ENCODE measurements around the gene CDYL2.

Gene CDYL2

DNA sequence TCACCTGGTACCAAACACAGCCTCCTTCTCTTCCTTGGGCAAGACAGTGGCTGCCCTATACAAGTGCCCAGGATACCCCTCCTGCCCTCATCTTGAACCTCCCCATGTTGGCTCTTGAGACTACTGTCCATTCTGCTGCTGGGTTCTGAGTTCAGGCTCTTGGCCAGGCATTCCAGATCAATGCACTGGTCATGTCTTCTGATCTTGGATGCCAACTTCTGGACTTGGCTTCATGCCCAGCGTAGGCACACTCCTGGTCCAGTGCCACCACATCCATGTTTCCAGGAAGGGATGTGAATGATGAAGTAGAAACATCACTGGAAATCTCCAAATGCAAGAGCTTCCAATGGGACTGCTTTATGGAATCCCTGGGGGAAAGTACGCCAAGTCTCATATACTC is 212.1 kb downstream of the CDYL2 start:
- no peak for DNase-seq (ENCODE audit: low spot score)

DNA sequence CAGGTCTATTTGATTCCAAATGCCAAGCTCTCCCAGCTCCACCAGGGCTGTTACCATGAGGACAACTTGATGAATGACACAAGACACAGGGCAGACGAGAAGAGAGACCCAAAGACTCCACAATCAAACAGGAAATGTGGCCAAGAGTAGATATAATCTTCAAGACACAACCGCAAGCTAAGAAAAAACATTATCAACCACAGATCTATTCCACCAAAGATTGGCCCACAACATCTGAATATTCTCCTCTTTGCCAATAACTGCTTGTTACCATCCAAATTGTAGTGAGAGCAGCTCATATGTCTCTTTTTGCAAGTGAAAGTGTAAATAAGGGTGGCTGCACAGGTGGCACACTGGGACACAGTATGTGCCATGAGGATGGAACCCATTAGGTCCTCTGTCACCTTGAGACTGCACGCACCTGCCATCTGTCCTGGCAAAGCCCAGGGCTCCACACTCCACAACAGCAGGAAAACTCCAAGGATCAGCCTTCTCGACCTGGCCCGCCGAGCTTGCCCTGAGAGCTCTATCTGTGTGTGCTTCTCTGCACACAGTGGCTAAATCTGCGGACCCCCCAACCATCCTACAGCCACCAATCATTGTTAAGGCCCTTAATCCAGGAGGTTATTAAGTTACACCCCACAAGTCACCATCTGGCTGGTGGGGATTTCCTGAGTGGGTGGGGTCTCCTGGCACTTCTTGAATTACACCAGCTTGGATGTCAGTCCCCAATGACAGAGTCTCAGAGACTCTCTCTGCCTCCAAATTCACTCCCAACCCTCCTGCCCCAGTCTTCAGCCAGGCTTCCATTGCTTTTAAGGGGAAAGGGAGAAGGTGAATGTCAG is 213.1 kb downstream of the CDYL2 start:
- no peak for DNase-seq (ENCODE audit: low spot score)

DNA sequence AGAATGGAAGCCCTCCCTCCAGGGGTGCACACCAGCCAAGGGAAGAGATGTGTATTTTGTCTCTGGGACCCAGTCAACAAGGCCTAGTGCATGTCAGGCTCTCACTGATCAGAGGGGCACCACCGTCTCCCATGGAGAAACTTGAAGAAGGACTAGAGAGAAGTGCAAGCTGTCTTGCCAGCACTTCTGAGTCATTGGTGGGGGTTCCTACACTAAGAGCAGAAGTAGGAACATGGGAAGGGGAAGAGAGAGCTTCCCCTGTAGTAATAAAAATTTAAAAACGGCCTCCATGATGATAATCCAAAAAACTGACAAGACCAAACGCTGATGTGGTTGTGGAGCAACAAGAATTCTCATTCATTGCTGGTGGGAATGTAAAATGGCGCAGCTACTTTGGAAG is 217.3 kb downstream of the CDYL2 start:
- no peak for DNase-seq (ENCODE audit: low spot score)

DNA sequence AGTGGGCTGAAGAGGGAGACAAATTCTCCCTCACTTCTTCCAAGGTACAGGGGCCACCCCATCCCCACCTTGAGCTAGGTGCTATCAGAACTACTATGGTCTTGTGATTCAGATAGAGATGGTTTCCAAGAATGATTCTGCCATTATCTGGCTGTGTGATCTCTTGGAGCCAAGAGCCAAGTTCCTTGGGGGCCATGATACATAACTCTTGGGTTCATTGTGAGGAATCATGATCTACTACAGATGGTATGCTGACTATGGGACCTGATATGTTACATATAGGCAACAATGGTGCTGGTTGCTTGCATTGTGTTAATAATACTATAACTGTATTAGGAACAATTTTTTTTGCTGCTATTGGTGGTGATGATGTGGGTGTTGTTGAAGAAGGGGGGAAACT is 217.9 kb downstream of the CDYL2 start:
- no peak for DNase-seq (ENCODE audit: low spot score)

DNA sequence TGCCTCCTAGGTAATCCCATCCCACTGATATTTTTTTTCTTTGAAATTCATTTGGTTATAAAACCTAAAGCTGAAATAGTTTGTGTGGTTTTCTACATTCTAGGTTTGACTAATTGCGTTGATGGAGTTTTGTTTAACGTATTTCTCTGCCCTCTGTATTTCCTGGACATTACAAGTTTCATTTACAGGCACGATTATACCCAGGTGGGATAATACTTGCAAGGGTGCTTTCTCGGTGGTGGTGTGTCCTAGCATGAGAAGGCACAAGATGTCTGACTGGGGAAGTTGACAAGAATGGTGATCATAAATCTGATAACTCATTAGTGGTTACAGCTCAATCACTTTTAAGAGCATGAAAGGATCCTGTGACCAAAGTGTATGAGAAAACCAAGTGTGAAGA is 218.6 kb downstream of the CDYL2 start:
- no peak for DNase-seq (ENCODE audit: low spot score)

DNA sequence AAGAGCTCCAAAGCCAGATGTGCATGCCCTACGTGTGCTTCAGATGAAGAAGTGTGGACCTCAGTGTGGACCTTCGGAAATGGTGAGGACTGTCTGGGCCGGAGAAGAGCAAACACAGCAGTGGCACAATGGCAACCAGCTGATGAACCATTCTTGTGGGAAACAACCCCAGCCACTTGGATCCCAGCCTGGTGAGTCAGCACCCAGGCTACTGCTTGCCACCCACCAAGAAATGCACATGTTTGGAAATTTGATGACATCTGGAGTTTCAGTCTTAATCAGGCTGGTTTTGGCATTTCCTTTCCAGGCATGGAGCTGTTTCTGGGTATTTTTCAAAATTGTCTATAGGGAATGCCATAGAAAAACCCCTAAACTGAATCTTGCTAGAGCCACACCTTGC is 220.9 kb downstream of the CDYL2 start:
- DNase-seq (ENCODE audit: low spot score): peak; percentile 60

DNA sequence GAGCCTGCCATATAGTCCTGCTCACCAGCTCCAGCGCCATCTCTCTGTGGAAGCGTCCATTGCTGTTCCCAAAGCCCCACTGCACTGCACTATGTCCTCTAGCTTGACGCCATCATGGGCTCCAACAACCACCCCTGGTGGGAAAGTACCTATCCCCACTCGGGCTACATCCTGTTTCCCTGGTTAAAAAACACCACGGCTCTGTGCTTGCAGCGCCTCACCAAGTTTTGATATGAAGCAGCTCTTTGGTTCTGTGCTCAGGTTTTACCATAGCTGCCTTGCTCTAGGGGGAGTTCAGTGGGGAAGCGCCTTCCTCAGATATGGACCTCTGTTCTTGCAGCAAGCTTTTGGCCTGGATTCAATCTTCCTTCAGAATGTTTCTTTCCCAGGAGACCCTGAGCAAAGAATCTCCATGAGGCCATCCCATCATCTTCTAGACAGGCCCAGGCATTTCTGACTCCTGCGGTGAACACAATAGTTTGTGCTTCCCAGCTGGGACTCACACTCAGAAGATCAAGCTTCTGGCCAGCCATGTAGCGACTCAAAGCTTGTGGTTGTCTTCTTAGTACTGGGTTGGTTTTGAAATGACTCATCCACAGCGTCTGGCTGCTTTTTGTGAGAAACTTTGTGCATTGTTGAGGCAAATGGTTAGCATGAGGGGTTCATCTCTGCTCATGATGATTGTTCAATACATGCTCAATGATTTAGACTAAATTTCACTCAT is 224.1 kb downstream of the CDYL2 start:
- peak; percentile 12 for DNase-seq (ENCODE audit: low spot score)

DNA sequence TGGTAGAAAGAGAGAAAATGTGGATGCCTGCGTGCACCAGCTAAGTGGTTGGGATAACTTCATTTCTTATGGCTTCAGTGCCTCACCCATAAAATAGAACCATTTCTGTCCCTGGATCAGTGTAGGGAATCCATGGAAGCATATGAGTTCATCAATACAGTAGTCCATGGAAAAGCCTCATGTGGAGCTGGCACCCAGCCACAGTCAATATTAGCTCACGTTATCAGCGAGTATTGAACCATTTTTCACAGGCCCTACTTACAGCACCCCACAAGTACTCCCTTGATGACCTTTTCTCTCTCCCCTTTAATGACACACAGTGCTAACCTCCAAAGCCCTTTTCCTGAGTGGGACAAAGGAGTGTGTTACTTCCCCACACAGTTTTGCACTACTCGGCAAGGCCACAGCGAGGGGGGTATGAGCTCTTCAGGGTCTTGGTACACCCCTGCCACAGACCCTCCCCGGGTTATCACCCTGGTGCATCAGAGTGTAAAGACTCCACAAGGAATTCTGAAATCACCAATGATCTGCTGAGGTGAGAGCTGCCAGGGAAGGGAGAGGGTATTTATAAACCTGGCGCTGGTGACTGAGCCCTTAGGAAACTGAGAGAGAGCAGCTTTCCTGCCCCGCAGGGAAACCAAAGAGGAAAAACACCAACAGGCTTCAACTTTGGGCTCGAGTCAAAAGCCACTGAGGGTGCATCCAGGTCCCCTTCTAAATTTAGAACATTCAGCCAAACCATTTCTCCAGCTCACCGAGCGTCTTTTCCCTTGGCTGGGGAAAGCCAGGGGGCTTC is 226.7 kb downstream of the CDYL2 start:
- DNase-seq (ENCODE audit: low spot score): no peak

DNA sequence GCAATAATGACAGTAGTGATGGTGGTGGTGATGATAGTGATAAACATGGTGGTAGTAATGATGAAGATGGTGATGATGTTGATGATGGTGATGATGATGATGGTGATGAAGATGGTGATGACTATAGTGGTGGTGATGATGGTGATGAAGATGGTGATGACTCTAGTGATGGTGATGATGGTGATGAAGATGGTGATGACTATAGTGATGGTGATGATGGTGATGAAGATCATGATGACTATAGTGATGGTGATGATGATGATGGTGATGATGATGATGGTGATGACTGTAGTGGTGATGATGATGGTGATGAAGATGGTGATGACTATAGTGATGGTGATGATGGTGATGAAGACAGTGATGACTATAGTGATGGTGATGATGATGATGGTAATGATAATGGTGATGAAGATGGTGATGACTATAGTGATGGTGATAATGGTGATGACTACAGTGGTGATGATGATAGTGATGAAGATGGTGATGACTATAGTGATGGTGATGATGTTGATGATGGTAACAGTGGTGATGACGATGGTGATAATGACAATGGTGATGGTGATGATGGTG is 228.0 kb downstream of the CDYL2 start:
- no peak for DNase-seq (ENCODE audit: low spot score)

DNA sequence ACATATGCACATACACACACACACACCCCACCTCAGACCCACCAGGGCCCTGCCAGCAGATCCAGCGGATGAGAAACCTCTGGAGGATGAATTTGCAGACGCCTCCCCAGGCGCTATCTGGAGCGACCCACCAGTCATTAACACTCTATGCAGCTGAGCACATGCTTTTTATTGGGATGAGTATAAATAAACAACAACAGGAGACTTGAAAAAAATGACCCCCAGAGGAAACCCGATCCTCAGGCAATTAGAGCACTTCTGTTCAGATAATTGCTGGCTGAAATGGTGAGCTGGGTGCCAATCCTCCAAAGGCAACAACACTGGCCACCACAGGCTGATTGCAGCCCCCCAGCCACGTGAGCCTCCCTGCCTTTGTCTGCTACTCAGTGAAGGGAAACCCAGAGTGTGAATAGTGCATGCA is 230.7 kb downstream of the CDYL2 start:
- DNase-seq (ENCODE audit: low spot score): no peak

DNA sequence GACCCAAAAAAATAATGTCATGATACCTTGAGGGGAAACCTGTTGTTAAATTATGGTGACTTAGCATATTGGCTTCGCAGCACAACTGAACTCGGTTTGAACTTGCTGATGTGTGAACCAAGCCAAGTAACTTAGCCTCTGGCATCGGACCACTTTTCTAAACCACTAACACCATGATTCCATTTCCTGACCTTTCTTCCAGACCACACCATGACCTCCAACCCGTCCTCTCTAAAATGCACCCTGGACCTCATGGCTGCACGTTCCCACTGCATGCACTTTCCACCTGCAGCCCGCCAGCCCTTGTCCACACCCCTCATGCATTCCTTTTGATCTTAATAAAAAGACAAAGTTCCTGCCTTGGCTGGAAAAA is 234.3 kb downstream of the CDYL2 start:
- DNase-seq (ENCODE audit: low spot score): no peak

DNA sequence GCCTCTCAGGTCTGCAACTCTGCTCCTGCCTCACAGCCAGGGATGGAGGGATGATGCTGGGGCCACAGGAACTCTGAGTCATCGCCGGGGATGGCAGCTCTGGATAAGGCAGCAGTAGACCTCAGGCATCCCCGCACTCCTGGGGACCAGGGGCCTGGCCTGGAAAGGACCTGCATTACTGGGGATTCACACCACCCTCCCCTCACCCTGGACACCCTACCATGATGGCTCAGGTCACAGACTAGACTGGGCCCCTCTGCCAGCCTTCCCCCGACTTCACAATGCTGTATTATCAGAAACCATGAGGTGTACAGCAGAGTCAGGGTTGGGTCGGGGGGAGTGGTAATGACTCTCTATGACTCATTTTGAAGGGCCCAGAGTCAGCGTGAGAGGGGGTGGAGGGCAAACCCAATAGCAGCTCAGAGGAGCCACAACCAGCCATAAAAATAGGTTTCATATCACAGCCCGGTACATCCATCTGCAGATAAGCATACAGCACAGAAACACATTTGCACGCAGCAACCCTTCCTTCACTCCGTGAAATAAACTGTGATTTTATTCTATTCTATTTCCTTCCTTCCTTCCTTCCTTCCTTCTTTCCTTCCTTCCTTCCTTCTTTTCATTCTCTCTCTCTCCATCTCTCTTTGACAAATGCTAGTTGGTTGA is 234.8 kb downstream of the CDYL2 start:
- peak; percentile 17 for DNase-seq (ENCODE audit: low spot score)

DNA sequence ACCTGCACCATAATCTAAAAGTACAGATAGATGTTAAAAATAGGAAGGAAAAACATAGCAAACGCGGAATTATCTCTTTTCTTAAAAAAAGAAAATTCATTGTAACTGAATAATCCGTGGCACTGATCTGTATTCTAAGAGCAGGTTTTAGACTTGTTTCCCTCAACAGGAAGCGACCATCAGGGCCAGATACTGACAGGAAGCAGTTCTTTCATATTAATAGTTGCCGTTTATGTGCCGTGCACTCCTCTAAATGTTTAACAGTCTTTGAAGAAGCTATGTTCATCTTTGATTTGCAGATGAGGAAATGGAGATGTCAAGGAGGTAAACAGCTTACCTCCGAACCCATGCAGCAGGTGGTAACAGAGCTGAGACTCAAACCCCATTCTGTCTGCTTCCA is 240.0 kb downstream of the CDYL2 start:
- DNase-seq (ENCODE audit: low spot score): no peak

DNA sequence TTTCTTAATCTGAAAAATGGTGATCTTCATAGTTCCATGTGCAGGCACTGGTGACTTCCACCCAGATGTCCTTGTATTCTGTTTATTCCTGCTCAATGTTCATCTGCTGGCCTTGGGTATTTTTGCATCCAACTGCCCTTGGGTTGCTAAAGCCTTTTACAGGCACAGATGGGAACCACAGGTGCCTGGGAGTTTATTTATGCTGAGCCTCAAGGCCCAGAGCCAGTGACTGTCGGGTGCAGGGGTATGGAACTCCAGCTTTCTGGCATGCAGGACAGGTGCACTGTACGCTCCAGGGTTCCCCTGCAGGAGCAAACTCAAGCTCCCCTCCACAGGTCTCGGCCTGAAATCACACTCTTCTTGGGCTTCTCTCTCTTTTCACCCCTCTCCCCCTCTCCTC is 241.3 kb downstream of the CDYL2 start:
- DNase-seq (ENCODE audit: low spot score): no peak

DNA sequence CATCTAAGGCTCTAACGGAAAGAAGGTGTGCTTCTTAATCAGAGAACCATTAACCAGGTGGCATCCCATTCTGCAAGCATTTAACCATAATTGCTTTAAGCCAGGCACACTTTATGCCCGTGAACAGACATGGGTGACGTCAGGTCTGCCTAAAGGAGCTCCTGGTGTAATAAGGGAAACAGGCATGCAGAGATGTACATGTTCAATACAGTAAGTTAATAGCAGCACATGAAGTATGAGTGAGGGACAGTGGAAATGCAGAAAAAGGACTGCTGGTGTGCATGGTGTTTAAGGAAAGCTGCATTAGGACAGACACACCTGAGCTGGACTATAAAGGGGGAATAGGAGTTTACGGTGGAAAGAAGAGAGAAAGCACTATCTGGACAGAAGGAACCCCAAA is 245.0 kb downstream of the CDYL2 start:
- DNase-seq (ENCODE audit: low spot score): no peak

DNA sequence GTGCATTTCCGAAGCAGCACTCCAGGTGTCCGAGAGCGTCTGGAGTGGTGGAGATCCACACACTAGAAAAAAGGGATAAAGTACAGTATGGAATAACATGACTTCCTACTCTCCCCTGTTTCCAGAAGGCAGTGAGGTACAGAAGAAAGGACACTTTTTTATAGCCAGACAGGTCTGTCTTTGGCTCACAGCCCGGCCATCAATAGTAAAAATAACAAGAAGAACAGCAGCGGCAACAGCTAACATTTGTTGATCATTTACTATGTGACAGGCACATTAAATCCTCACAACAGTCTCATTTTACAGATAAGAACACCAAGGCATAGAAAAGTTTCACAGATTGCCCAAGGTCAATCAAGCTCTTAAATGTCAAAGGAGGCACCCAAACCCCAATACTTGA is 247.4 kb downstream of the CDYL2 start:
- DNase-seq (ENCODE audit: low spot score): no peak

DNA sequence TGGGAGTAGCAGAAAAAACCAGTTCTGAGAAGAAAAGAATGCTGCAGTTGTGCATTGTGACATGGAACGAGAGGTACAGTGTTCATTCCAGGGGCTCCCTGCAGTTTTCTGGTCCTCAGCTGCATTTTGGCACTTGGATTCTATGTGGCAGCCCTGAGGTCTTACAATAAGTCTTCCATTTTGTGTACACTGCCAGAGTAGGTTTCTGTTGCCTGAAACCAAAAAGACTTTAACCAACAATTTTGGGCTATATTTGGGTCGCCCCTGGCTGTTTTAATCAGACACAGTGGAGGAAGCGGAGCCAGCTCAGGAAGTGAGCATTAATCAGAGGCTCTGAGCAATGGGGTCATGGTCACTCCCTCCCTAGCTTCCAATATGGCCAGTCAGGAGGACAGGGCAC is 247.9 kb downstream of the CDYL2 start:
- DNase-seq (ENCODE audit: low spot score): no peak

DNA sequence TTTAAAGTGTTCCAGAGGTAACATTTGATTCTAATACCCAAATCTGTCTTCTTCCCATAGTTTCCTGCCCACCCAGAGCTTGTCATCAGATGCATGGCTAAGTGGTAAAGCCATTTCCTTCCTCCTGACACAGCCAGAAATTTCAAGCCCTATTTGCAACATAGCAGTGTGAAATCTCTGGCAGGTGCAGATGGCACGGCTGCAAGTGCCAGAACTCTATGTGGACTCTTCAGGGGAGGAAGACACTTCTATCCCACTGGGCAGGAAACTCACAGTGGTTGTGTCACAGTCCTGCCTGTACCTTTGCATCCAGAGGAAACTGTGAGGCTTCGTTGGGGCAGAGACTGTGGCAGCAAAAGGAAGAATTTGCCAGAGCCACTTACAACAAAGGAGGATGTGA is 250.4 kb downstream of the CDYL2 start:
- no peak for DNase-seq (ENCODE audit: low spot score)

DNA sequence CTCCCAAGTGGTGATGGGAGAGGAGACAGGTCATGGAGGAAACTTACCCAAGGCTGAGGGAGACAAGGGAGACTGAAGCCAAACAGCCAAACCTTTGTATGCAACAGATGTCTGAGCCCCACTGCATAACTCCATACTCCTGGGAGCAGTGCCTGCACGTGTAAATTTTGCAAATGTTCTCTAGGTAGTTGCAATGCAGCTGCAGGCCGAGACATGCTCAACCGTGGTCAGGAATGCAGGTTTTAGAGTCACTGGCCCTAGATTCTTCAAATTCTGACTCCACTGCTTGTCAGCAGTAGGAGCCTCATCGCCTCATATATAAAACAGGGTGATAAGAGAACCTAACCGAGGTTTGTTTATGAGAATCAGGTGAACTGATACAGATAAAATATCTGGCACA is 252.1 kb downstream of the CDYL2 start:
- DNase-seq (ENCODE audit: low spot score): no peak
